ENCODE measurements around the gene WDR49. TPM values are rescaled to one million over a fixed set of nuclear protein-coding genes. Genes with fewer than 3 reads are reported as not detected.

Gene WDR49
- total RNA-seq (2014; rRNA removed; shearing (Covaris generic)) = 0.10 TPM in 1 of 2 replicates, not detected in the other
- polyA plus RNA-seq (2014; cell fraction: nucleus; rRNA removed) = not detected in 2 replicates

GRCh38 chr3:167653760-167654159, at the start of gene WDR49:
Gene WDR49, minus strand, starts transcription at chr3:167653942. Its CDS starts 517 bp downstream, at chr3:167653425.
- DNase-seq (ENCODE audit: extremely low read depth, low read depth) = no peak

DNA sequence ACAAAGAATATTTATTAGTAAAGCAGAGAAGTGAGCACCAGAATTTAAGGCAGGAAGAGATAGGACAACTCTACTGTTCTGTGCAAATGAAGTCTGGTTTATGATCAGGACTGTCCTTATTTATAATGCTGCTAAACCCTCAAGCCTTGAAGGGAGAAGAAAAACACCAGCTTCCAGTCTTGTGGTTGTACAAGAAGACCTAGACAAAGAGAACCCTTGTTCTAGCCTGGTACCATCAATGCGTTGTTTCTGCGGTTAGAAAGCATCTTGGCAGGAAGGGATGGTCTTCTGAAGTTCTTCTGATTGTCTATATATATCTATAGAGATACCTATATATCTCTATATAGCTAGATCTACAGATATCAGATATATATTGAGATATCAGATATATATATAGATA, 47.2 kb upstream of the WDR49 start:
- DNase-seq (ENCODE audit: extremely low read depth, low read depth) = no peak

DNA sequence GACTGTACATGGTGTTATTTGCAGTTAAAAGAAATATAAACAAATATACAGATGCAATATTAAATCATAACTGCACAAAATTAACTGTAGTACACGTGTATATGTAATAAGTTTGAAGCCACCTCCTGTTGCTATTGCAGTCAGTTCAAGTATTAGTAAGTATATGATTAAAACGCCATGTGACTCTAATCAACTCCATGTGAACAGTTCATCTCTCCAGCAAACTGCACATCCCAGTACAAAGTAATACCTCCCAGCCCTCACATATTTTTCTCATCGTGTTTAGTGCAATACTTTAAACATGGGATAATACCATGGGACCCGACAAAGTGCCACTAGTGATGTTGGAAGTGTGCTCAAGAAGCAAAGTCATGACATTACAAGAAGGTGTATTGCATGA, 46.3 kb upstream of the WDR49 start:
- DNase-seq (ENCODE audit: extremely low read depth, low read depth) = no peak

DNA sequence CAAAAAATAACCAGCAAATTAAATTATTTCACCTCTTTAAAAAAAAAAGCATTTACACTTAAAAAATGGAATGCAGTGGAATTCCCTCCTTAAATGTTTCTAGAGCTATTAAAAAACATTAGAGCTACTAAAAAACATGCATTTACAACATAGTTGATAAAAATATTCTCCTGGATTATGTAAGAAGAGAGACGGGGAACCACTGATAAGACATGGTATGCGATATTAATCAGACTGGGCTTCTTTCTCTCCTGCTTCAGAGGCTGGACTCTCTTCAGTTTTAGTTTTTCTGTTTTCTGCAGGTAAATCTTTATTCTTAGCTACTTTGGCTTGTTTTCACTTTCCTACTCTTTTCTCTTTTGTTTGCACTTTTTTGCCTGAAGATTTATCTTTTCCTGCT, 40.4 kb upstream of the WDR49 start:
- no peak for DNase-seq (ENCODE audit: extremely low read depth, low read depth)

GRCh38 chr3:167691366-167691765, 37.6 kb upstream of the WDR49 start:
- no peak for DNase-seq (ENCODE audit: extremely low read depth, low read depth)

- DNase-seq (ENCODE audit: extremely low read depth, low read depth) = peak; percentile 61
These were observed 30.7 kb upstream of the WDR49 start for GRCh38 chr3:167684388-167684993.

GRCh38 chr3:167679526-167679925, 25.8 kb upstream of the WDR49 start:
- DNase-seq (ENCODE audit: extremely low read depth, low read depth) = no peak

GRCh38 chr3:167675848-167676247, 22.1 kb upstream of the WDR49 start:
- DNase-seq (ENCODE audit: extremely low read depth, low read depth) = no peak

GRCh38 chr3:167673221-167673620, 19.5 kb upstream of the WDR49 start:
- no peak for DNase-seq (ENCODE audit: extremely low read depth, low read depth)

DNA sequence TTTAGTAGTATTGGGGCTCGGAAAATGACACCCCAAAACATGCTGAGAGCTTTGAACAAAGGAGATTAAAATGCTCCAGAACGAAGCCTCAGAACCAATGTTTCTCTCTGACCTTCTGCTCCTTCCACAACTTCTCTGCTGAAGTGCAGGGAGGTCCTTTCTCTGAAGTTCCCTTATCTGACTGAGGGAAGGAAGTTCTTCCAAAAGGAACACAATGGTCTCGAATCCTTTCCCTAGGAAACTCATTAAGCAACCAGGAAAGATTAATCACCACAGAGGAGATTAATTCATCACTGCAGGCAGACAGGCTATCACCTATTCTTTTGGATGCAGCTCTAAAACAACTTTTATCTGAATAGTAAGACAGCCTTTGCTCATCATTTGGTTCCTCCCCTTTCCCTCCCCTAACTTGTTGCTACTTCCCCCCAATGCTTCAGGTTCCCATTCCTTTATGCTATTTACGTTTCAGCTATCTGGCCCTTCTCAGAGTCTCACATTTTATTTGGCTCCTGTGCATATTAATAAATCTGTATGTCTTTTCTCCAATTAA, 18.2 kb upstream of the WDR49 start:
- no peak for DNase-seq (ENCODE audit: extremely low read depth, low read depth)

- DNase-seq (ENCODE audit: extremely low read depth, low read depth) = no peak
These were observed 16.0 kb upstream of the WDR49 start for GRCh38 chr3:167669699-167670098.

- DNase-seq (ENCODE audit: extremely low read depth, low read depth) = no peak
These were observed 14.9 kb upstream of the WDR49 start for GRCh38 chr3:167668651-167669050.

GRCh38 chr3:167666563-167666962, 12.8 kb upstream of the WDR49 start:
- DNase-seq (ENCODE audit: extremely low read depth, low read depth) = no peak

- DNase-seq (ENCODE audit: extremely low read depth, low read depth) = no peak
These were observed 9.2 kb upstream of the WDR49 start for GRCh38 chr3:167662919-167663400.

- no peak for DNase-seq (ENCODE audit: extremely low read depth, low read depth)
These were observed 4.0 kb upstream of the WDR49 start for GRCh38 chr3:167657684-167658225.

DNA sequence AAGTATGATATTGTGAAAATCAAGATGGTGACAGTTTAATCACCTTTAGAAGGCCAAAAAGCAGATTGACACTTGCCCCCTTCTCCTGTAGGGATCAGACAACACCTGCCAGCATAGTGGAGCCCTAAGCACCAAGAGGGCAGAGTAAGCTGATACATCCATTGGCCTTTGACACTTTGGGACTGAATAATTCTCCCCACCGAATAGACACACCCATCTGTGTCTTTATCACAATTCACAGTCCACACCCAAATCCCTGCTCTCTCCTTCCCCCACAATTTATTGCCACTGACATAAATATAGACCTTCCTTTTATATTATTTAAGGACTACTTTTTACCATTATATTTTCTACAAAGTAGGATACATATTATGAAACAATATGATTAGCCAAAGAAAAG, 3.1 kb upstream of the WDR49 start:
- no peak for DNase-seq (ENCODE audit: extremely low read depth, low read depth)

DNA sequence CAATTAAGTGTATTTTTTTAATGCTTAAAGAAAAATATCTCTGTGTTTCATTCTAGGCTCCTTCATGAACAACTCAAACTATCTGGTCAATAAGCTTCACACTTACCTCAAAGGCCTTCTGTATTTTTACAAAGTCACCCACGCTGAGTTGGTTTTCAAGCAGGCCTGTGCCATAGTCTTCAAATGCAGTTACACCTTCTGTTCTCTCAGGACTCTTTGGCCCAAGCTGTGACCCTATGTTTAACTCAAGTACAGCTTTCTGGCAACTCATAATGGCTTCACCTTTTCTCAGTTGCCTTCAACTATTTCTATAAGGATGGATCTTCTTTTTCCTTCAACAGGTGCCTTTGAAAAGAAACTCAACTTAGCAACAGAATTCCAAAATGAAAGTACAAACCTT, 587 bp downstream of the WDR49 start:
- no peak for DNase-seq (ENCODE audit: extremely low read depth, low read depth)

DNA sequence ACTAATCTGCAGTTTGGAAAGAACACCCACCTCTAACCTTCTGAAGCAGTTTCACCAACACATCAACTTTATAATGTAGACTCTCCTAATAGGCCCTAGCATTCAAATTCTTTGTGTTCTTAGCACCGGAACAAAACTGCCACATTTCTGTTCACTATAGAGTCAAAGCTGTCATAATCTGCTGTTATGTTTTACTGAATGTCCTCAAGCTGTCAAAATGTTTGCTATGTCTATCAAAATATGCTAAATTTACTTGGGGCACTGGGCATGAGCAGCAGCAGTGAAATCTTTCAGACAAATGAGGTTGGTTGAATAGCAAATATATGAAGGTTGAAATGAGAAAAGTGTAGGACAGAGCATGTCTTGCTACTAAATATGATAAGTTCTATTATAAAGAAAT, 1.9 kb downstream of the WDR49 start:
- DNase-seq (ENCODE audit: extremely low read depth, low read depth) = no peak

GRCh38 chr3:167650459-167650858, 3.3 kb downstream of the WDR49 start:
- DNase-seq (ENCODE audit: extremely low read depth, low read depth) = no peak

DNA sequence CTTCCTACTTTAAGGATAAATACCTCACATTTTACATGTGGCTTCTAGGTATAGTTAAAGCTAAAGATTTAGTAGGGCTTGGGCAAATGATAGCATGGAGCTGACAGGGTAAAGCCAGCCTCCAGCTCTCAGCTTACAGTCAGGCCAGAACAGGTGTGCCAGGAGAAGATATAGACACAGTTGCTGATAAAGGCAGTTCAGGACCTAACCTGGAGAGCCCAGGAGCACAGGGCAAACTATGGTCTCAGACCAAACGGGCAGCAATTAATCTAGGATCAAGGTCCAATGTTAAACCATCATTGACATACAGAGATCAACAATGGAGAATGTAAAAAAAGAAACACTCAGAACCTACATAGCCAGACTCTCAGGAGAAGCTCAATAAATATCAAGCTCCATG, 4.0 kb downstream of the WDR49 start:
- DNase-seq (ENCODE audit: extremely low read depth, low read depth) = no peak

DNA sequence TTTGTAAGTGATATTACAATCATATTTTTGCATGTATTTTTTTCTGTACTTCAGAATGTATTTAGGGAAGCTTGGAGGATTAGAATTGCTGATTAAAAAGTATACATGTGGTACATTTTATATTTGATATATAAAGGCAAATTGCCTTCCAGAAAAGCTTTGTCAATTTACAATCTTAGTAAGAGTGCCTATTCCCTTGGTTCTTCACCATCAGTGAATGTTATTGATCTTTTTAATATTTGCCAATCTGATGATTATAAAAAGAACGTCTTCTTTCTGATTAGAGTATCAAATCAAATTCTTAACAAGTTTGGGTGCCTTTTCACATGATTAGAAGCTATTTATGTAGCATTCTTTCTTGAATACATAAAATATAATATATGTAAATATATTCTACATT, 9.1 kb downstream of the WDR49 start:
- DNase-seq (ENCODE audit: extremely low read depth, low read depth) = no peak

GRCh38 chr3:167631471-167631870, 22.3 kb downstream of the WDR49 start:
- DNase-seq (ENCODE audit: extremely low read depth, low read depth) = no peak
